Endothelial cell of hepatic sinusoid (primary cell): ENCODE results near the gene GTF2IRD1.
"Not testable (repeated sequence)": the region's sequence is repeated elsewhere in the genome, so short reads cannot be mapped to it uniquely, and the experiment has no call there.

Experiments
- in situ Hi-C: cut with HindIII; loops from 2 replicates; pipeline ENCODE4 v1.10.0; 2017; ENCODE audit warnings: low sequenced_read_pairs

GTF2IRD1 gene

DNA sequence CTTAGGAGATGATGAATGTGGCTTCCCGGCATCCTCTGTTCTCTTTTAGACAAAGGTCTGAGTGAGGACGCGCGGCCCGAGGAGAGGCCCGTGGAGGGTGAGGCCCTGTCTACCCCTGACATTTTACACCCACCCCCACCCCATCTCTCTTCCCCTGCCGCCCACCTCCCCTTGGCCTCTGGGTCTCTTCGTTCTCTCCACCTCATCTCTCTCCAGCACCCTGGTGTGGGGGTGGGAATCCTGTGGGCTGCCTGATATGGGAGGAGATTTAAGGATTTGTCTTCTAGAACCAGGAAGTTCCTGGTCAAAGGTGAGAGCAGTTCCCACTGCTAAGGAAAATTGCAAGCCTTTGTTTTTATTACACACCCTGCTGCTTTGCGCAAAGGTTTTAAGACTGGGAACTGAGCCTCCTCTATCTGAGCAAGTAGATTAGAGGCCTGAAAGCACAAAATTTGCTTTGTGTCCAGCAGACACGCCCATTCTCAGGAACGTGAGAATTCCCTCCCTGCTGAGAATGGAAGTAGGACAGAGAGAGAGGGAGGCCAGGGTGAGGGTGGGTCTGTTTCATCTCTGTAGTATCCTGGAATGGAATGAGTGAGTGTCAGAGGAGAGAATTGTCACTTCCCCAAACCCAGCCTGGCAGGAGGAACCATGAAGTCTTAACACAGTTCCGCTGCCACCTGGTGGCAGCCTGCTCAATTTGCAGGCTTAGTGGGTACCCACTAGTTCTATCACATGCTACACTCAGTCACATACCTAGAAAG lies 91.2 kb downstream of the GTF2IRD1 start:
- in situ Hi-C loops, result no loop called here

- in situ Hi-C loops, result no loop called here
Observed at GRCh38 chr7:74545921-74546320, 92.2 kb downstream of the GTF2IRD1 start.

- in situ Hi-C loops, result not testable (repeated sequence)
Observed at GRCh38 chr7:74553596-74554012, 99.9 kb downstream of the GTF2IRD1 start.

- in situ Hi-C loops, result no loop called here
Observed at GRCh38 chr7:74554178-74554577, 100.5 kb downstream of the GTF2IRD1 start.

GRCh38 chr7:74560086-74560719 lies 106.5 kb downstream of the GTF2IRD1 start:
- in situ Hi-C loops, result loop anchor here (10.0 kb wide), 1 partner anchor 145 kb away; no protein-coding TSS in a partner anchor

DNA sequence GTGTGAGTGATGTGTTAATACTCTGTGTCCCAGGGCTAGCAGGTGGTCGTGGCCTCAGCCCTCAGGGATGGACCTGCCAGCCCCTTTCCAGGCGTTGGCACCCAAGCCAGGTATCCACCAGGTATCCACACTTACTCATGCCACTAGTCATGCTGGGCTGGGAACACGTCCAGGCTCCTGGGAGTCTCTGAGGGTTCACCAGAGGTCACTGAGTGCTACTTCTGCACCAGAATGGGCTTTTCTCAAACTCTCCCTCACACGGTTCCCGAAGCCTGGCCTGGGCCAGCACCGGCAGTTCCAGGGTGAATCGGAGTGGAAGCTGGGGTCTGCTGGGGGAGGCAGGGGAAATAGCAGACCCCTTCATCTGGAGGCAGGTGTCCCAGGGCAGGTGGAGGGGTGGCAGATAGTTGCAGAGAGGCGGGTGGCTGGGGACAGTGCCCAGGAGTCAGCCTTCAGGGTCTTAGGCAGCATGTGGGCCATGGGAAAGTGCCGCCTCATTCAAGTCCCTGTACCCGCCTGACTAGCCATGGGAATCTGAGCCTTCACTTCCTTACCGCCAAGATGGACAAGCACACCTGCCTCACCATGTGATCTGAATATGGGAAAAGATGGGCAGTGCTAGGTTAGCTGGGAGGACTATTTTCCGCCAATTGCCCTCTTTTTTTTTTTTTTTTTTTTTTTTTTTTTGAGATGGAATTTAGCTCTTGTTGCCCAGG lies 108.3 kb downstream of the GTF2IRD1 start:
- in situ Hi-C loops, result loop anchor here (10.0 kb wide), 1 partner anchor 147 kb away; no protein-coding TSS in a partner anchor

GRCh38 chr7:74563639-74564038 lies 109.9 kb downstream of the GTF2IRD1 start:
- in situ Hi-C loops, result loop anchor here (10.0 kb wide), 1 partner anchor 149 kb away; no protein-coding TSS in a partner anchor

GRCh38 chr7:74567318-74567668 lies 113.6 kb downstream of the GTF2IRD1 start:
- in situ Hi-C loops, result loop anchor here (10.0 kb wide), 1 partner anchor 152 kb away; no protein-coding TSS in a partner anchor

DNA sequence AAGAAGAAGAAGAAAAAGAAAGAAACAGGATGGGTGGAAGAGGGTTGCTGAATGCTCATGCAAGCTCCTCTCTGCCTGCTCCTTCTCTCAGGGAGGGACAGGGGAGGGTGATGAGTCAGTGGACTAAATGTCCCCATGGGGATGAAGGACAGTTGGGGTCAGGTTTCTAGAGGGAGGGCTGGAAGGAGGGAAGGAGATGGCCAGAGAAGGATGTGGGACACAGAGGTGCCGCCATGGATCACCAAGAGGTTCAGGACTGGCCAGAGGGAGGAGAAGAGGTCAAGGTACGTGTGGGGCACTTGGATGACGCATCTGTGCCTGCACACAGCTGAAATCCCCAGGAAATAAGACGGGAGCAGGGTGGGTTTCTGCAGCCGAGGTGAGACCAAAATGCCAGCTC lies 115.0 kb downstream of the GTF2IRD1 start:
- in situ Hi-C loops, result loop anchor here (10.0 kb wide), 1 partner anchor 154 kb away; no protein-coding TSS in a partner anchor

DNA sequence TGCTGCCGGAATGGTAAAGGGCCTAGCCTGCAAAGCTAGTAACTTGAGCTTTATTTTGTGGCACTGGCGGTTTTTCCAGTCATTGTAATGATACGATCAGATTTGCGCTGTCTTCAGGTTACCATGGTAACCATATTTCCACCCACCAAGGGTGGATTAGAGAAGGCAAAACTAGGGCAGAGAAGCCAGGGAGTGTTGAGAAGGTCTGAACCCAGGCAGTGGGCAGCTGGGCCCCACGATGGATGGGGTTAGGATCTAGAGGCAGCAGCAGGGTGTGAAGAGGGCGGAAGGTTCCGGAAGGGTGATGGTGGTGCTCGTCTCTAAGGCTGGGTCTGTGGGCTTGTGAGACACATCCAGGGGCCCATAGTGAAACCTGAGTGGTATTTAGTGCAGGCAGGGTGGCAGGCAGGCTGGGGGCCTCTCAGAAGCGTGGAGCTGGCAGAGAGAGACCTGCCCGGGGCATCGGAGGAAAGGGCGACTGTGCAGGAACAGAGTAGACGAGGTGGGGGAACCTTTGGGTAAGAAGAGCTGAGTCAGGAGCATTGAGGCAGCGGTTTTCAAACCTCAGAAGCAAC lies 115.9 kb downstream of the GTF2IRD1 start:
- in situ Hi-C loops, result loop anchor here (10.0 kb wide), 1 partner anchor 155 kb away; no protein-coding TSS in a partner anchor

DNA sequence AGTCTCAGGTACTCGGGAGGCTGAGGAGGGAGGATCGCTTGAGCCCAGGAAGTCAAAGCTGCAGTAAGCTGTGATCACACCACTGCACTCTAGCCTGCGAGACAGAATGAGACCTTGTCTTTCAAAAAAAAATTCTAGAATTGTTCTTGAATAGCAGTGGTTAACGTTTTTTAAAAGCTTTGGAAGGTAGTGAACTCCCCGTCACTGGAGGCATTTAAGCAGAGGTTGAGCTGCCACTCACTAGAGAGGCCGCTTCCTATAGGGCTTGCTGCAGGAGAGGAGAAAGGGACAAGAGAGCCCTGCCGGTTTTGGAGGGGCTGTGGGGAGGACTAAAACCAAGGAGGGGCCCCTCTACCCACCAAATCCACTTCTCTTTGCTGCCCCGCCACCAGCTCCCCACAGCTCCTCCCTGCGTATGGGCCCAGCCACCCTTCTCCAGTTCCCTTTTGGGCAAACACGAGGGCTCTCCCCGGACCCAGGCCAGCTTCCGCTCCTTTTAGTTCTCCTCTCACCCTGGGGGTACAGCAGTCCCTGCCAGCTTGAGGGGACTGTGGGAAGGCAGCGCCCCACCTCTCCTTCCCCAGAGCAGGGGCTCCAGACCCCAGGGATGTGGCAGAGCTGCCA lies 116.9 kb downstream of the GTF2IRD1 start:
- in situ Hi-C loops, result no loop called here

DNA sequence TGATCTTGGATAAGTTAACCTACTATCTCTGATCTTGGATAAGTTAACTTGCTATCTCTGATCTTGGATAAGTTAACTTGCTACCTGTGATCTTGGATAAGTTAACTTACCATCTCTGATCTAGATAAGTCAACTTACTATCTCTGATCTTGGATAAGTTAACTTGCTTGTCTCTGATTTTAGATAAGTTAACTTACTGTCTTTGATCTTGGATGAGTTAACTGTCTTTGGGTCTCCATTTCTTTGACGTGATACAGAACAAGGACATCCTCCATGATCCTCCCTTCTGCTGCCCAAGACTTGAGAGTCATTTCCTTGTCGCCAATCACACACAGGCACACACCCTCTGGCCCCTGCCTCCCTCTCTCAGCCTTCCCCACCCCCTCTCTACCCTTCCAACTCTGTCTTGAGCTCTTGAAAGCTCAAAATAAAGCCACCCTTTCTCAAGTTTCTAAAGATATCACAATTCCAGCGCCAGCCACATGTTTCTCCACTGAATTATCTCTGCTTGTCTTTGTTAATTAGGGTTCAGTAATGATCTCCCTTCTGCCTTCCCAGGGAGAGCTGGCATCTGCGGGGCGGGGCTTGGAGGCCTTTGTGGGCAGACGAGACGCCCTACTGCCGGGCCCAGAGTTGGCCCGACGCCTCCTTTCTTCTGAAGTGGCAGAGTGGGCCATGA lies 118.7 kb downstream of the GTF2IRD1 start:
- in situ Hi-C loops, result no loop called here

GRCh38 chr7:74573512-74573911 lies 119.8 kb downstream of the GTF2IRD1 start:
- in situ Hi-C loops, result no loop called here

- in situ Hi-C loops, result no loop called here
Observed at GRCh38 chr7:74575083-74575784, 121.5 kb downstream of the GTF2IRD1 start.

DNA sequence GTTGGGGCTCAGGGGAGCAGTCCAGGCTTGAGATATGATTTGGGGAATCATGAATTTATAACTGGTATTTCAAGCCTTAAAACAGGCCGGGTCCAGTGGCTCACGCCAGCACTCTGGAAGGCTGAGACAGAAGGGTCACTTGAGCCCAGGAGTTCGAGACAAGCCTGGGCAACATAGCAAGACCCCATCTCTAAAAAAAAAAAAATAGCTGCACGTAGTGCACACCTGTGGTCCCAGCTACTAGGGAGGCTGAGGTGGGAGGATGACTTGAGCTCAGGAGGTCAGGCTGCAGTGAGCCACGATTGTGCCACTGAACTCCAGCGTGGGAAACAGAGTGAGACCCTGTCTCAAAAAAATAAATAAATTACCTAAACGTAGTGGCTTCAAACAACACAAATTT lies 122.1 kb downstream of the GTF2IRD1 start:
- in situ Hi-C loops, result no loop called here

DNA sequence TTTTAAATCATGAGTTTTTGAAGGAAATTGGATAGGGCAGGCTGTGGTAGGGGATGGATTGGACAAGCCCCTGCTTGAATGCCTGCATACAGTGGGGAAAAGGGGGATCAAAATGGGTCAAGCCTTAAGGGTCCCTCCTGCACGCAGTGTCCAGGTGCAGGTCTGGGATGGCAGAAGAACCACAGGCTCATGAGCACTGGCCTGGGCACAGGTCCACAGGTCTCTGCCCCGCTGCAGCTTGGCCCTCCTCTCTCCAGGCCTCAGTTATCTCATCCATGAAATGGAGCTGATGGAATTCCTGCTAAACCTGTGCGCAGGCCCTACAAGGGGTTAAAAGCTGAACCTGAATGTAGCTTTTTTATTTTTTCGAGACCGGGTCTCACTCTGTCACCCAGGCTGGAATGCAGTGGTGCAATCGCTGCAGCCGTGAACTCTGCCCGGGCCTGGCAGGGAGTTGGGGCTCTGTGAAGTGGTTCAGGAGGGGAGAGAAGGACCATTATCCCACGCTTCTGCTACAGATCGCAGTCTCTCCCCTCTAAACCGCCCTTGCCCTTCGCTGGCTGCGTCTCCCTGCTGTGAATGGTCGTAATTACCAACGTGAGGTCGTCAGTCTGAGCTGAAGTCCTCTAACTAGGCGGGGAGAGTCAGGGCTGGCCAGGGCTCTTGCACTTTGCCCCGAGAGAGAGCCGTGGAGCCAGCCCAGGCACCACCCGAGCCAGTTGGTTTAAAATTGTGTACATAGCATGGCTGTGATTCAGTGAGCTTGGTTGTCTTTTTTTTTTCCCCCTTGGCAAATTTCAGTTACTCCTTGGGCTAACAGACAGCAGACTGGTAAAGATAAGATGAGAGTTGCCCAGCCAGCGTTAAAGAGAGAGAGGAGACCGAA lies 126.3 kb downstream of the GTF2IRD1 start:
- in situ Hi-C loops, result no loop called here

DNA sequence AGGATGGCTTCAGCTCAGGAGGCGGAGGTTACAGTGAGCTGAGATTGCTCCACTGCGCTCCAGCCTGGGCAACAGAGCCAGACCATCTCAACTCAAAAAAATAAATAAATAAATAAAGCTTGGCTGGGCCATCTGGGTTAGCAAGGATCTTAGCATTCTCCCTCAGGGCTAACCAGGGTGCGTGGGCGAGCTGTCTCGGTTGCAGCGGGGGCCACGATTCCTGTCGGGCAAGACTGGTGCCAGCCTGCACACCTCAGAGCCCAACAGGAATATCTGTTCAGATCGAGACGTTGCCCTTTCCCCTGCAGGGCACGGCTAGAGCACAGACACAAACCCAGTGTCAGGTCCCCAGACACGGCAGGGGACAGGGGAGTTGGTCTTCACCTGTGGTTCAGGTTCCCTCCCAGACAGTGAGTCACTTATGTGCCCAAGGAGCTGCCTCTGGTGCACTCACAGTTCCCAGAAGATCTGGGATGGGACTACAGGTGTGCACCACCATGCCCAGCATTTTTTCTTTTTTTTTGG lies 128.3 kb downstream of the GTF2IRD1 start:
- in situ Hi-C loops, result no loop called here

GRCh38 chr7:74582447-74583039 lies 128.8 kb downstream of the GTF2IRD1 start:
- in situ Hi-C loops, result no loop called here
